ENCODE results near the gene RNF181.
A peak's percentile ranks its signal among the peaks of the same experiment; 100 is the strongest.

The RNF181 gene

GRCh38 chr2:85595301-85596025, at the start of gene RNF181:
RNF181 (plus strand) TSS chr2:85595745; CDS start chr2:85595764, 19 bp downstream.
- TF ChIP-seq CTCF (IDR thresholded peaks at IDR 0.05; ENCODE audit: borderline replicate concordance, control extremely low read depth, extremely low read depth, insufficient read depth, missing control alignments) = no peak
- in situ Hi-C loops (cut with MboI; ENCODE audit: low sequenced_read_pairs, unreplicated experiment) = no loop called here
- peak; percentile 97 for DNase-seq (ENCODE audit: low spot score)

GRCh38 chr2:85545780-85546240, 49.7 kb upstream of the RNF181 start:
- in situ Hi-C loops (cut with MboI; ENCODE audit: low sequenced_read_pairs, unreplicated experiment) = no loop called here
- TF ChIP-seq CTCF (IDR thresholded peaks at IDR 0.05; ENCODE audit: borderline replicate concordance, control extremely low read depth, extremely low read depth, insufficient read depth, missing control alignments) = no peak
- DNase-seq (ENCODE audit: low spot score) = no peak

- no peak for TF ChIP-seq CTCF (IDR thresholded peaks at IDR 0.05; ENCODE audit: borderline replicate concordance, control extremely low read depth, extremely low read depth, insufficient read depth, missing control alignments)
- in situ Hi-C loops (cut with MboI; ENCODE audit: low sequenced_read_pairs, unreplicated experiment) = no loop called here
- DNase-seq (ENCODE audit: low spot score) = no peak
Observed at GRCh38 chr2:85547089-85547858, 48.3 kb upstream of the RNF181 start.

GRCh38 chr2:85547859-85548607, 47.5 kb upstream of the RNF181 start:
- DNase-seq (ENCODE audit: low spot score) = no peak
- no peak for TF ChIP-seq CTCF (IDR thresholded peaks at IDR 0.05; ENCODE audit: borderline replicate concordance, control extremely low read depth, extremely low read depth, insufficient read depth, missing control alignments)
- in situ Hi-C loops (cut with MboI; ENCODE audit: low sequenced_read_pairs, unreplicated experiment) = no loop called here

- in situ Hi-C loops (cut with MboI; ENCODE audit: low sequenced_read_pairs, unreplicated experiment) = no loop called here
Observed at GRCh38 chr2:85548608-85548900, 47.0 kb upstream of the RNF181 start.

More at GRCh38 chr2:85548608-85548900, 47.0 kb upstream of the RNF181 start:
- TF ChIP-seq CTCF (IDR thresholded peaks at IDR 0.05; ENCODE audit: borderline replicate concordance, control extremely low read depth, extremely low read depth, insufficient read depth, missing control alignments) = no peak
- DNase-seq (ENCODE audit: low spot score) = no peak

Data from GM13976 (cell line).